T-helper 17 cell (primary cell): ENCODE data around the gene TMEM240. TPM values are rescaled to one million over a fixed set of nuclear protein-coding genes. Genes with fewer than 3 reads are reported as not detected.
"Not testable (repeated sequence)": the region's sequence is repeated elsewhere in the genome, so short reads cannot be mapped to it uniquely, and the experiment has no call there.

Experiments used
- ATAC-seq: fragments of 150-1000 bp; cut with Tn5 transposase; 2 replicates; pipeline ENCODE4 v1.10.0; 2021; ENCODE audit warnings: mild to moderate bottlenecking, moderate library complexity
- DNase-seq, 3 donors: peaks; one replicate each; pipeline versions ENCODE4 v3.0.0 to v3.0.0-alpha.2; 2020 to 2021
- H3K9me3 ChIP-seq: one replicate; pipeline ENCODE4 v1.7.0; 2013; ENCODE audit warnings: low read length, mild to moderate bottlenecking; ENCODE audit not compliant: control insufficient read depth, poor library complexity, severe bottlenecking
- H3K27ac Mint-ChIP-seq: one replicate; pipeline ENCODE4 v1.8.0; 2022; ENCODE audit warnings: mild to moderate bottlenecking, moderate library complexity, mixed read lengths
- H3K27me3 Mint-ChIP-seq: one replicate; pipeline ENCODE4 v1.8.0; 2022; ENCODE audit warnings: mixed read lengths
- H3K36me3 Mint-ChIP-seq: one replicate; pipeline ENCODE4 v1.8.0; 2022; ENCODE audit warnings: low read depth, mixed read lengths
- H3K4me1 Mint-ChIP-seq: one replicate; pipeline ENCODE4 v1.8.0; 2022; ENCODE audit warnings: mild to moderate bottlenecking, mixed read lengths
- H3K4me3 Mint-ChIP-seq: one replicate; pipeline ENCODE4 v1.8.0; 2022; ENCODE audit warnings: mild to moderate bottlenecking, moderate library complexity, mixed read lengths
- total RNA-seq, 4 donors: library from RNA in 2 of 4; stranded (reverse) in 2 of 4; gene quantifications; one replicate each; pipeline ENCODE4 v1.2.3 and lab custom pipeline; 2022 to 2026

TMEM240 gene
- total RNA-seq, 2 donors from 2014 or later: 0.44 TPM; not detected in 1

GRCh38 chr1:1540818-1541628 is 599 bp upstream of the TMEM240 start:
- H3K36me3 Mint-ChIP-seq: no peaks in the 10 kb centered on the region
- H3K9me3 ChIP-seq: no peaks in the 10 kb centered on the region
- peaks cover 8% of the 10 kb centered on the region for H3K4me1 Mint-ChIP-seq
- DNase-seq (no peak), ATAC-seq (no peak)
- H3K27ac Mint-ChIP-seq: no peak overlapping the region
- peak overlapping the region; percentile 36 for H3K4me3 Mint-ChIP-seq
- H3K27me3 Mint-ChIP-seq: no peaks in the 10 kb centered on the region

DNA sequence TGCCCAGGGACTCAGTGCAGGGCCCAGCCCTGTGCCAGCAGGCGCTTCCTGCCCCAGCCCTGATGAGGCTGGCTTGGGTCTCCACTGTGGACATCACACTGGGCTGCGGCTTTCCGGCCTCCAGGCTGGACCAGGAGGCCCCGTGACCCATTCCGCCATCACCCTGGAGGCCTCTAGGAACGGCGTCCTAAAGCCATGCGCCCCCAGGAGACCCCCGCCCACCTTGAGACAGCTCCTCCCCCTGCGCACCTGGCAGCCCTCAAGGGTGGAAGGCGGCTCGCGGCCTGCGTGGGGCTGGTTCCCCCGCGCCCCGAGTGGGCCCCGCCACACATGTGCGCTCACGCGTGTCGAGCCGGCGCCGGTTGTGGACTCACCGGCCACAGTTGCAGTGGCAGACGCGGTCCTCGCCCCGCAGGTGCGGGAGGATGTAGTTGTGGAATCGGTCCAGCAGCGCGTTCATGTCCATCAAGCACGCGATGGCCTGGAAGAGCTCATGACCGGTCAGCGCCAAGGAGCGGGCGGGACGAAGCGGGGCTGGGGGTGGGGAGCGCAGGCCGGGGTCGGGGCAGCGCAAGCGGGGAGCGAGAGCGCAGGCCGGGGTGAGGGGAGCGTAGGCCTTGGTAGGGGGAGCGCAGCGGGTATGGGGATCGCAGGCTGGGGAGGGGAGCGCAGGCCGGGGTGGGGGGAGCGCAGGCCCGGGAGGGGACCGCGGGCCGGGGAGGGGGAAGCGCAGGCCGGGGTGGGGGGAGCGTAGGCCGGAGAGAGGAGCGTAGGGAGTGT is 924 bp downstream of the TMEM240 start:
- no peaks in the 10 kb centered on the region for H3K36me3 Mint-ChIP-seq
- no peak for DNase-seq

GRCh38 chr1:1538989-1539309 is 1.5 kb downstream of the TMEM240 start:
- no peaks in the 10 kb centered on the region for H3K36me3 Mint-ChIP-seq
- no peaks in the 10 kb centered on the region for H3K9me3 ChIP-seq
- H3K27ac Mint-ChIP-seq: no peak overlapping the region
- no peak overlapping the region for H3K4me3 Mint-ChIP-seq
- ATAC-seq (no peak), DNase-seq (no peak)
- H3K4me1 Mint-ChIP-seq: peaks cover 5% of the 10 kb centered on the region
- H3K27me3 Mint-ChIP-seq: no peaks in the 10 kb centered on the region

More for the DNA sequence above, 924 bp downstream of the TMEM240 start:
- Mint-ChIP-seq H3K27ac (no peak overlapping the region), H3K4me3 (peak overlapping the region; percentile 71), H3K4me1 (peaks cover 5% of the 10 kb centered on the region), H3K27me3 (no peaks in the 10 kb centered on the region)
- ATAC-seq: no peak
- no peaks in the 10 kb centered on the region for H3K9me3 ChIP-seq

DNA sequence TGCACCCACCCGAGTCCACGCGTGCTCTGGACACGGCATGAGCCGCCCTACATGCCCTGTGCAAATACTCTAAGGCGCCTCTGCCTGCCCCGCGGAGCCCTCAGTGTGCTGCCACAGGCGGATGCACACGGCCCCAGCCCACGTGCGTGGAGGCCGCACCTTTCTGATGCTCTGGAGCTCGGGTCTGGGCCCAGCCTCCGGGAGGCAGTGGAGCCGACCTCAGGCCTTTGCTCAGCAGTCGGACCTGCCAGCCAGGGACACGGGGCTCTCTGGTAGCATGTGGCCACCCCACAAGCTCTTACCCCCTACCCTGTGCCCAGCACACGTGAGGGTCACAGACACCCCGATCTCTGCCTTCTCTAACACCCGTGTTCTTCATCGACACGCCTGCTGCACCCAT is 2.1 kb downstream of the TMEM240 start:
- Mint-ChIP-seq H3K36me3 (no peaks in the 10 kb centered on the region), H3K4me1 (peaks cover 5% of the 10 kb centered on the region), H3K27ac (no peak overlapping the region), H3K4me3 (no peak overlapping the region), H3K27me3 (no peaks in the 10 kb centered on the region)
- DNase-seq (no peak), ATAC-seq (no peak)
- no peaks in the 10 kb centered on the region for H3K9me3 ChIP-seq

DNA sequence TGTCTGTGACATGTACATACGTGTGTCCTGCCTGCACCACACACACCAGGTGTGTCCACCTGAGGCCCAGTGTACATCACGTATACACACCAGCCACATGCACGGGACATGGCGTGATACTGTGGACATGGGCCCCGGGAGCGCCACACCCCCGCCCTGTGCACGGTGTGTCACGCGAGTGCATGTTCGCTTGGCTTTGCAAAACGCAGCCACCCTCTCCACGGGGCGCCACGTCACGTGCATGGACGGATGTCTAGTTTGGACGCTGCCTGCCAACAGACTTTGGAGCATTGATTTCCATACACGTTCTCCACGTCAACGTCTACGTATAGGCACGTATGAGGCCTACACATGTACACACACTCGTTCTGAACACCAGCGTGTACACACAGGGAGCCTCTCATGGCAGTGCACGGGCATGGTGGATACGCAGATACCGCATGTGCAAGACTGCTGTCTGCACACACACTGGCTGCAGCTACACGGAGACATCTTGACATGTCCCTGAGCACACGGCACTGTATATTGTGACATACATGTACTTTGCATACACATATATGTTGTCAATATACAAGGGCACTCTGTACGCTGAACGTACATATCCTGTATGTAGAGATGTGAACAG is 2.7 kb downstream of the TMEM240 start:
- H3K4me1 Mint-ChIP-seq: peaks cover 5% of the 10 kb centered on the region

DNA sequence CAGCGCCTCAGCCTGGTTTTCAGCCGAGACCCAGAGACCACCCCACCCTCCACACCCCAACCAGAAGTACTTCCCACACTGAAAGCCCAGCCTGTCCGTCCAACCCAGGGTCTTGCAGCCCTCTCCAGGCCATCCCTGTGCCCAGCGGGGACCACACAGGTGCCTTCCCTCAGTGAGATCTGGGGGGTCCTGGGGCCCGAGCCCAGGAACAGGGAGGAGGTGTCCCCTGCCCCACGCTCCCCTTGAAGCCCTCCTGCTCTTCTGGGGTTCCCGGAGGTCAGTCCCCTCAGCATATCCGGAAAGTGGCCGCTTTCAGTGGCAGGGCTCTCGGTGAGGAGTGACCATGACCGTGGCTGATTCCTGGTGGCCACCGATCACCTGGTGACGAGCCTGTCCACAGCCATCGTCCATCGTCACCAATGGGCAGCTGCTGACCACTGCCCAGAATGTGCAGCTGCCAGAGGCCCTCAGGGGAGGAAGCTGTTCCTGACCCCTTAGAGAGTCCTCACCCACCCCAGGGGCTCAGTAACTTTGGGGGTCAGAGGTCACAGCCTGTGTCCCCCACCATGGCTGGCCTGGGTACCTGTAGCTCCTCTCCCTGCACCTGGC is 3.4 kb downstream of the TMEM240 start:
- Mint-ChIP-seq H3K27me3 (no peaks in the 10 kb centered on the region), H3K4me3 (no peak overlapping the region), H3K36me3 (no peaks in the 10 kb centered on the region), H3K4me1 (peaks cover 5% of the 10 kb centered on the region), H3K27ac (no peak overlapping the region)
- H3K9me3 ChIP-seq: no peaks in the 10 kb centered on the region
- DNase-seq (no peak), ATAC-seq (no peak)

More for the DNA sequence above, 2.7 kb downstream of the TMEM240 start:
- H3K9me3 ChIP-seq: no peaks in the 10 kb centered on the region
- DNase-seq (no peak), ATAC-seq (no peak)
- Mint-ChIP-seq H3K36me3 (no peaks in the 10 kb centered on the region), H3K4me3 (no peak overlapping the region), H3K27ac (no peak overlapping the region), H3K27me3 (no peaks in the 10 kb centered on the region)

GRCh38 chr1:1536019-1536937 is 4.1 kb downstream of the TMEM240 start:
- DNase-seq (no peak), ATAC-seq (no peak)
- Mint-ChIP-seq H3K4me3 (no peak overlapping the region), H3K4me1 (peaks cover 5% of the 10 kb centered on the region), H3K36me3 (no peaks in the 10 kb centered on the region), H3K27me3 (no peaks in the 10 kb centered on the region), H3K27ac (peak overlapping the region; percentile 14)
- H3K9me3 ChIP-seq: no peaks in the 10 kb centered on the region

- Mint-ChIP-seq H3K27ac (no peak overlapping the region), H3K4me3 (no peak overlapping the region), H3K4me1 (peaks cover 5% of the 10 kb centered on the region), H3K27me3 (no peaks in the 10 kb centered on the region), H3K36me3 (no peaks in the 10 kb centered on the region)
- no peaks in the 10 kb centered on the region for H3K9me3 ChIP-seq
- DNase-seq (no peak), ATAC-seq (no peak)
Measured at GRCh38 chr1:1535201-1536018, 5.0 kb downstream of the TMEM240 start.

DNA sequence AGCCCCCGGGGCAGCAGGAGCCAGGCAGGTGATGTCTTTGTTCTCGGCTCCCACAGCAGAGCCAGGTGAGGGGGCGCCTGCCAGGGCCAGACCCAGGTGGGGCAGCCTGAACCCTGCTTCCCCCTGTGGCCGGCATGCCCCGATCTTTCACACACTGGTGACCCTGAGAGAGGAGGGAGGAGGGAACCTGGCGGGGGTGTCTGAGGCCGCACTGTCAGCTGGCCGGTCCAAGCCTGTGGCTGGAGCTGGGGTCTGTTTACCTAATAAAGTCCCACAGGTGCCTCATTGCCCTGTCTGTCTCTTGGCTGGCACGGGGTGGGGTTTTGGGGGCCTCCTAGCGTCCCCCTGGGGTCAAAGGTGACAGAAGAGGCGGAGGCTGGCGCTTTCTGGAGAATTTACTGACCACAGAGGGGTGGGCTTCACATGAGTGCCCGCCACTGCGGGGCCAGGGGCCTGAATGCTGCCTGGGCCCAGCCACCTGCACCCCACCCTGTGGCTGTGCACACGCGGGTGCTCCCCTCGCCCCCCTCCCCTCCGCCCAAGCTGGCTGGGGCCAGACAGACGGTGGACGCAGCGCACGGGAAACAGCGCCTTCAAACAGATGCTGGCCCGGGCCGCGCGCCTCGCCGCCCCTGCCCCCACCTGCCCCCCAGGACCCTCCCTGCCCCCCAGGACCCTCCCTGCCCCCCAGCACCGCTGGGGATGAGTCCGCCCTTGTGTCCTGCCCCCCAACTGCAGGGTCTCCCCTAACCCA is 5.8 kb downstream of the TMEM240 start:
- Mint-ChIP-seq H3K27ac (no peak overlapping the region), H3K36me3 (no peaks in the 10 kb centered on the region), H3K4me1 (peaks cover 4% of the 10 kb centered on the region), H3K27me3 (no peaks in the 10 kb centered on the region), H3K4me3 (no peak overlapping the region)
- H3K9me3 ChIP-seq: no peaks in the 10 kb centered on the region
- ATAC-seq (no peak), DNase-seq (no peak)

GRCh38 chr1:1533894-1534291 is 6.5 kb downstream of the TMEM240 start:
- not testable (repeated sequence) for H3K4me3 Mint-ChIP-seq, ATAC-seq, H3K9me3 ChIP-seq, DNase-seq, H3K27ac Mint-ChIP-seq, H3K4me1 Mint-ChIP-seq, H3K27me3 Mint-ChIP-seq, H3K36me3 Mint-ChIP-seq

DNA sequence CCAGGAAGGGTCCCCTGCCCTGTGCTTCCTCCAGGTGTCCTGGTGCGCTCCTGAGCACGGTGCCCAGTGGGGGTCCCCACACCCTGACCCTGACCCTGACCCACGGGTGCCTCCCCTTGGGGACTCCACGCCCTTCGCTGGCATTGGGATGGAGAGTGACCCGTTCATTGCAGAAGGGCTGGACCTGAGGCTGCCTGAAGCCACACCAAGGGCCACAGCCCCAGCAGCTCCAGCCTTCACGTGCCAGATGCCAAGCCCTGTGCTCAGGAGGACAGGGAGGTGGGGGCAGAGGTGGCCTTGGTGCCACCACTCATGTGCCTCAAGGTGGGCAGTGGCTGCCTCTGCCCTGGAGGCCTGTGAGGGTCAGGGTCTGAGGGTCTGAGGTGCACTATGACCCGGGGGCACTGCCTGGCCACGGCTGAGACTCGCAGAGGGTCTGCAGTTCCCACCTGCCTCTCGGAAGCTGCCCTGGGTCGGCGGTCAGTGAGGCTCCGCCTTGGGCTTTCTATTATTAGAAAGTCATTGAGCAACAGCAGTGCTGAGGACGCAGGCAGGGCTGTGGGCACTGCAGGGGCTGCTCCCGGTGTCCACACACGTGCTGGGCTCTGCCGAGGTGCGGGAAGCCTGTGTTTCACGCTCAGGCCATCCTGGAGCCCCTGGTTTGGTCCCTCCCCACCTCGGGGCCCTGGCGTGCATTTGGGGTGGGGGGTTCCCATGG is 7.1 kb downstream of the TMEM240 start:
- not testable (repeated sequence) for H3K27me3 Mint-ChIP-seq, H3K27ac Mint-ChIP-seq, H3K36me3 Mint-ChIP-seq, H3K4me1 Mint-ChIP-seq, DNase-seq, ATAC-seq, H3K9me3 ChIP-seq, H3K4me3 Mint-ChIP-seq
